BLaER1 treated with 17β-estradiol and CSF1 and Interleukin-3, amounts not matched to agents 10 nM and 100 nM (cell line): Measurements from ENCODE around the gene TMEM255A.
A peak's percentile ranks its signal among the peaks of the same experiment; 100 is the strongest.

Source experiments
- H3K27ac ChIP-seq, 11 experiments: shearing (Covaris generic); formaldehyde crosslinking; 2 replicates each; pipeline ENCODE4 v1.8.1; 2022
- H3K27me3 ChIP-seq, 11 experiments: shearing (Covaris generic); formaldehyde crosslinking; 2 replicates each; pipeline ENCODE4 v1.8.1; 2022
- H3K36me3 ChIP-seq, 11 experiments: shearing (Covaris generic); formaldehyde crosslinking; 2 replicates each; pipeline ENCODE4 v1.8.1; 2022
- H3K4me1 ChIP-seq, 10 experiments: shearing (Covaris generic); formaldehyde crosslinking; 2 replicates each; pipeline ENCODE4 v1.8.1; 2022
- H3K4me2 ChIP-seq, 11 experiments: shearing (Covaris generic); formaldehyde crosslinking; 2 replicates each; pipeline ENCODE4 v1.8.1; 2022
- H3K4me3 ChIP-seq, 10 experiments: shearing (Covaris generic); formaldehyde crosslinking; 2 replicates each; pipeline ENCODE4 v1.8.1; 2022
- H3K9ac ChIP-seq, 11 experiments: shearing (Covaris generic); formaldehyde crosslinking; 2 replicates each; pipeline ENCODE4 v1.8.1; 2022
- H3K9me3 ChIP-seq, 11 experiments: shearing (Covaris generic); formaldehyde crosslinking; replicated peaks in 1 of 11; 2 replicates each; pipeline ENCODE4 v1.8.1; 2022
- H4K20me1 ChIP-seq, 11 experiments: shearing (Covaris generic); formaldehyde crosslinking; 2 replicates each; pipeline ENCODE4 v1.8.1; 2022
- Cebpa-rat ChIP-seq, 11 experiments: shearing (Covaris generic); IDR thresholded peaks; 2 replicates each; pipeline ENCODE4 v1.8.1; 2022

TMEM255A gene

DNA sequence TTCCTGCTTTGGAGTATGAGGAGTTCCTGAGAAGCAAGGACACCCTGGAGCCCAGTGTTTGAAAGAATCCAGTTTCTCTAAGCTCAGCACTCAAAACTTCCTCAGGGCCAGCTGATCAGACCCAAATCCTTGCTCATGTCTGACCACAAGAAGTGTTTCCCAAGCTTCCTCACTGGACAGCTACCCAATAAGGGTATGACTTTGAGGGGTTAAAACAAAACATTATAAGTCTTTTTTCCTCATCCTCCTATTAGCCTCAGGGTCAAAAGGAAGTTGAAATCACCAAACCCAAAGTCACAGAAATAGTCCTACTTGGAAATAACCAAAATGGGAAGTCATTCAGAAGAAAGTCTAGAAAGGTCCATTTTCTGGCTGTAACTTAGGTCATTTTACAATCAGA, 46.9 kb downstream of the TMEM255A start:
- no peak overlapping the region; a peak in 1 of 22 replicates for H3K9ac ChIP-seq
- H3K4me3 ChIP-seq, result no peak overlapping the region
- H3K9me3 ChIP-seq, result no peaks in the 10 kb centered on the region
- peak overlapping the region in 7 of 11 experiments; percentile 2 to 73 (median 39); a peak in 10 of 22 replicates for H3K27ac ChIP-seq
- no peak for TF ChIP-seq Cebpa-rat (IDR thresholded peaks at IDR 0.05)
- 0 out of 22 replicates have a peak, but pooled peaks cover 0 to 4% (median 0%) of the 10 kb centered on the region in 11 experiments for H3K27me3 ChIP-seq
- peaks cover 31 to 61% (median 46%) of the 10 kb centered on the region in 10 experiments for H3K4me1 ChIP-seq
- no peaks in the 10 kb centered on the region for H3K36me3 ChIP-seq
- peak overlapping the region in 10 of 11 experiments; percentile 19 to 88 (median 80); a peak in 17 of 22 replicates for H3K4me2 ChIP-seq
- H4K20me1 ChIP-seq, result peaks cover 0 to 3% (median 0%) of the 10 kb centered on the region in 11 experiments; a peak in 1 of 22 replicates

DNA sequence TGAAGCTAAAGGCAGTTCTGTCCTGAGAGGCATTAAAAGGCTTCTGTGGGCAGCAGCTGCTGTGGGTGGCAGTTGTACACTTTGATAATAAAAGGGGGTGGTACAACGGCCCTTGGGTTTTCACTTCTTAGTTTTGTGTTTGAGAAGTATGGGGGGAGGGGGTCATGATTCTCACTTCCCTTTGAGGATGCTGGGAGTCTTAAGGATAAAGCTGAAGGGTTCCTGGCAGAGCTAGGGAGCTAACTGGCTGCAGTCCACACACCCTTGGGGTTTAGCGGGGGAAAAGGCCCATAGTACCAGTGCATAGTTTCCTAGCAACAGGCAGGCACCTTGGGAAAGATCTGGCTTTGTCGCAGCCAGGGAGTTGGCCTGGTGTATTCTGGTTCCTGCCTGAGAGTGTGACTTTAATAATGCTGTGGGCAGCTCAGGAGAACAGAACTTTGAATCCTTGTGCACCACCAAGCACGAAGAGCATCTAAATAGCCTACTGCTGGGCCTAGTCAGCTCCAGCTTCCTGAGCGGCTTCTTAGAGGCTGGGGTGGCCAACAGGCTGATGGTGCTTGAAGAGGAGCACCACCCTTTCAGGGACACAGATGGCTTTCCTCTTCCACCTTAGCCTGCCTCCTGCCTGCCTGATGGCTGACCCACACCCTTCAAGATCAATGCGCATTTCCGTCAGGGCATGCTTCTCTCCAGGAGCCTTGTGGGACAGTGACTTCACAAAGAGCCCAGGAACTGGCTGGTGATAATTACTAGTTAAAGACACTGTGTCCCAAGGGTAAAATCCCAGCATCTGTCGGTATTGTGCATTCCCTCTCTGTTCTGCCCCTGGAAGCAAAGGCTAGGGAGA, 48.2 kb downstream of the TMEM255A start:
- 0 out of 22 replicates have a peak, but pooled peaks cover 0 to 4% (median 0%) of the 10 kb centered on the region in 11 experiments for H3K27me3 ChIP-seq
- no peak for TF ChIP-seq Cebpa-rat (IDR thresholded peaks at IDR 0.05)
- H3K9me3 ChIP-seq, result no peaks in the 10 kb centered on the region
- H3K4me3 ChIP-seq, result no peak overlapping the region
- H3K9ac ChIP-seq, result peak overlapping the region in 6 of 11 experiments; percentile 25 to 53 (median 42); a peak in 7 of 22 replicates
- peaks cover 31 to 54% (median 46%) of the 10 kb centered on the region in 10 experiments for H3K4me1 ChIP-seq
- peak overlapping the region in 10 of 11 experiments; percentile 8 to 73 (median 60); a peak in 17 of 22 replicates for H3K27ac ChIP-seq
- peaks cover 0 to 4% (median 0%) of the 10 kb centered on the region in 11 experiments; a peak in 2 of 22 replicates for H3K36me3 ChIP-seq
- peak overlapping the region; percentile 61 to 88 (median 81) for H3K4me2 ChIP-seq
- peaks cover 0 to 6% (median 0%) of the 10 kb centered on the region in 11 experiments; a peak in 2 of 22 replicates for H4K20me1 ChIP-seq

DNA sequence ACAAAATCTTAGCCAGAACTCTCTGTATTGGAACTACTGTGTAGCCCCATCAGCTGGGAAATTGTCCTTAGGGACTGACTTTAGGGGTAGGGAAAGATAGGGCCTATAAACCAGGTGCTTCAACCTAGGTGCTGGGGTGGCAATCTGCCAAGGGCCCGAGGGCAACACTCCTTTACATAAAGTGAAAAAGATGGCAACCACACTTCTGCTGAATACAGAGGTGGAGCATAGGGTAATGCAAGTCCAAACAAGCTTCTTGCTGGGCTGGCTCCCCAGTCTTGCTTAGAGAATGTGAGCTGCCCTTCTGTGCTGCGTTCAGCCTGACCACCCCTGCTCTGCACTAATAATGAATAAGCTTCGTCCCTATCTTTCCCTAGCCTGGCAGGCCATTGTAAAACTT, 50.9 kb downstream of the TMEM255A start:
- H4K20me1 ChIP-seq, result peaks cover 0 to 25% (median 6%) of the 10 kb centered on the region in 11 experiments; a peak in 7 of 22 replicates
- peaks cover 0 to 18% (median 9%) of the 10 kb centered on the region in 11 experiments; a peak in 13 of 22 replicates for H3K36me3 ChIP-seq
- TF ChIP-seq Cebpa-rat (IDR thresholded peaks at IDR 0.05), result no peak
- peak overlapping the region in 3 of 11 experiments; percentile 3 to 85 (median 4); a peak in 3 of 22 replicates for H3K4me2 ChIP-seq
- no peak overlapping the region for H3K27ac ChIP-seq
- H3K4me3 ChIP-seq, result no peak overlapping the region
- no peaks in the 10 kb centered on the region for H3K9me3 ChIP-seq
- H3K9ac ChIP-seq, result no peak overlapping the region
- H3K4me1 ChIP-seq, result peaks cover 31 to 53% (median 46%) of the 10 kb centered on the region in 10 experiments
- 0 out of 22 replicates have a peak, but pooled peaks cover 0 to 4% (median 0%) of the 10 kb centered on the region in 11 experiments for H3K27me3 ChIP-seq

DNA sequence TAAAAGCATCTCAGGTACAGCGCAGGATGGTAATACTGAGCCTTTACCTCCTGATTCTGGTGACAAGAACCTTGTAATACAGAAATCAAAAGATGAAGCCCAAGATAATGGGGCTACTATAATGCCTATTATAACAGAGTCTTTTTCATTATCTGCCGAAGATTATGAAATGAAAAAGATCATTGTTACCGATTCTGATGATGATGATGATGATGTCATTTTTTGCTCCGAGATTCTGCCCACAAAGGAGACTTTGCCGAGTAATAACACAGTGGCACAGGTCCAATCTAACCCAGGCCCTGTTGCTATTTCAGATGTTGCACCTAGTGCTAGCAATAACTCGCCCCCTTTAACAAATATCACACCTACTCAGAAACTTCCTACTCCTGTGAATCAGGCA, 57.5 kb downstream of the TMEM255A start:
- no peaks in the 10 kb centered on the region for H3K9me3 ChIP-seq
- no peak overlapping the region for H3K27ac ChIP-seq
- H3K4me1 ChIP-seq, result peaks cover 0 to 11% (median 3%) of the 10 kb centered on the region in 10 experiments; a peak in 6 of 20 replicates
- peaks cover 0 to 48% (median 19%) of the 10 kb centered on the region in 11 experiments; a peak in 8 of 22 replicates for H4K20me1 ChIP-seq
- no peak for TF ChIP-seq Cebpa-rat (IDR thresholded peaks at IDR 0.05)
- H3K36me3 ChIP-seq, result peaks cover 21 to 42% (median 31%) of the 10 kb centered on the region in 11 experiments; a peak in 21 of 22 replicates
- H3K27me3 ChIP-seq, result no peaks in the 10 kb centered on the region
- no peak overlapping the region for H3K4me3 ChIP-seq
- no peak overlapping the region for H3K4me2 ChIP-seq
- H3K9ac ChIP-seq, result no peak overlapping the region

DNA sequence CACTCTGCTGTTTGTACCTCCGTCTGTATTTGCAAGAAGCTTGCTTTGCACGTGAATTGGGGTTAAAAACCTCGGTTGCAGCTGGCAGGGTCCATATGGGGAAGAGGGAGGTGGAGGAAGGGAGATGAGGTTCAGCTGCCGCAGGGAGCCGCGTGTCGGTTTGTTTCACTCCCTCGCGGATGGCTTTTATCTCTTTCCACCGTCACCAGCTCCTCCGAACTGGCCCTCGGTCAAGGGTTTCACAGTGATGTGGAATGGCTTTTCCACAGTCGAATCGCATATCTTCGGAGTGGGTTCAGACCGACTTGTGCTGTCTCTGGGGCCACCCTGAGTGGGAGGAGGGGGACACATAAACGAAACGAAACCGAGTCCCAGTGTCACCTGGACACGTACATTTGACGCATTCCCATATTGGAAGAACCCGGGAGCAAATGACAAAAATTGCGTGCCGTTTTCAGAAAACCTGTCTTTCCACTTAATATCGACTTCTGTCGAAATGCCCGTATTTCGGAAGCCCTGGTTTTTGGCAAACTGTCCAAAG, 59.7 kb downstream of the TMEM255A start:
- peaks cover 0 to 37% (median 14%) of the 10 kb centered on the region in 11 experiments; a peak in 8 of 22 replicates for H4K20me1 ChIP-seq
- H3K27ac ChIP-seq, result peak overlapping the region; percentile 87 to 95 (median 93); a peak in 21 of 22 replicates
- no peaks in the 10 kb centered on the region for H3K27me3 ChIP-seq
- peaks cover 21 to 32% (median 30%) of the 10 kb centered on the region in 11 experiments; a peak in 21 of 22 replicates for H3K36me3 ChIP-seq
- H3K9ac ChIP-seq, result peak overlapping the region; percentile 89 to 95 (median 92)
- peak overlapping the region; percentile 63 to 80 (median 74) for H3K4me3 ChIP-seq
- peaks cover 0 to 11% (median 3%) of the 10 kb centered on the region in 10 experiments; a peak in 6 of 20 replicates for H3K4me1 ChIP-seq
- no peak for TF ChIP-seq Cebpa-rat (IDR thresholded peaks at IDR 0.05)
- H3K4me2 ChIP-seq, result peak overlapping the region; percentile 58 to 77 (median 69)
- no peaks in the 10 kb centered on the region for H3K9me3 ChIP-seq

DNA sequence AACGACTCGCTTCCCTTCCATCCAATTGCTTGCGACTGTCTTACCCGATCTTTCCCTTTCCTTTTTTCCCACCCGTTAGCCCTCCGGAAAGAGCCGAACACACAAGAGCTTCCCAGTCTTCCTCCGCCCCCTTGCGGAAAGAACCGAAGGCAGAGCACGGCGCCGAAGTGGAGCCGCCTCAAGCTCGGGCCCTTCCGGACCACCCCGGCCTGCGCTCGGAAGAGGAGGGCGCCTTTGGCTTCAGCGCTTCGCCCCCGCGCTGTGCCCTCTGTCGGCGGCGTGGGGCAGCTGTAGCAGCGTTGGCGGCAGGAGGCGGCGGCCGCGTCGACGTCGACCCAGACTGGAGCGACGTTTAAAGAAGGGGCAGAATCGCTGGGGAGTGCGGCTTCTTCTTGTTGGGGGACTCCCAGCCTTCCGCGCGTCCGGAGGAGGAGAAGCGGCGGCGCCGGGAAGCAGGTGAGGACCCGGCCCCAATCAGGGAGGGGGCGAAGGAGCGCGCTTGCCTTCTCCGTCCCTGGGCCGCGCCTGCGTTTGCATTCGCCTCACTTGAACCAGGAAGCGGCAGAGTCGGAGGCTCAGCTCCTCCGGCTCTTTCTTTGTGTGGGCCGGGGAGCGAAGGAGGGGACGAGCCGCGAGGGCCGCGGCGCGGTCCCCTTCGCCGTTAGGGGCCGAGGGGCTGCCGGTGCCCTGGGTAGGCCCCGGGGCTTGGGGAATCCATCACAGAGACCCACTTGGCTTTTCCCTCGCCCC, 60.6 kb downstream of the TMEM255A start, which contains the start of gene ZBTB33:
TSS of gene ZBTB33 (plus strand) at position 291 of the 750 bp plus-strand sequence. CDS start 2,604 bp downstream, outside the sequence.
- Histone ChIP-seq H3K36me3 (peaks cover 21 to 29% (median 26%) of the 10 kb centered on the region in 11 experiments; a peak in 21 of 22 replicates), H3K9ac (peak within 1 kb of the TSS; percentile 89 to 95 (median 92)), H3K4me2 (peak within 1 kb of the TSS; percentile 58 to 77 (median 69)), H3K9me3 (no peaks in the 10 kb centered on the region), H3K4me3 (peak within 1 kb of the TSS; percentile 63 to 80 (median 74)), H3K27me3 (no peaks in the 10 kb centered on the region), H3K4me1 (peaks cover 0 to 11% (median 3%) of the 10 kb centered on the region in 10 experiments; a peak in 6 of 20 replicates), H3K27ac (peak within 1 kb of the TSS; percentile 87 to 95 (median 93)), H4K20me1 (peaks cover 0 to 31% (median 13%) of the 10 kb centered on the region in 11 experiments; a peak in 8 of 22 replicates)
- TF ChIP-seq Cebpa-rat (IDR thresholded peaks at IDR 0.05), result no peak

DNA sequence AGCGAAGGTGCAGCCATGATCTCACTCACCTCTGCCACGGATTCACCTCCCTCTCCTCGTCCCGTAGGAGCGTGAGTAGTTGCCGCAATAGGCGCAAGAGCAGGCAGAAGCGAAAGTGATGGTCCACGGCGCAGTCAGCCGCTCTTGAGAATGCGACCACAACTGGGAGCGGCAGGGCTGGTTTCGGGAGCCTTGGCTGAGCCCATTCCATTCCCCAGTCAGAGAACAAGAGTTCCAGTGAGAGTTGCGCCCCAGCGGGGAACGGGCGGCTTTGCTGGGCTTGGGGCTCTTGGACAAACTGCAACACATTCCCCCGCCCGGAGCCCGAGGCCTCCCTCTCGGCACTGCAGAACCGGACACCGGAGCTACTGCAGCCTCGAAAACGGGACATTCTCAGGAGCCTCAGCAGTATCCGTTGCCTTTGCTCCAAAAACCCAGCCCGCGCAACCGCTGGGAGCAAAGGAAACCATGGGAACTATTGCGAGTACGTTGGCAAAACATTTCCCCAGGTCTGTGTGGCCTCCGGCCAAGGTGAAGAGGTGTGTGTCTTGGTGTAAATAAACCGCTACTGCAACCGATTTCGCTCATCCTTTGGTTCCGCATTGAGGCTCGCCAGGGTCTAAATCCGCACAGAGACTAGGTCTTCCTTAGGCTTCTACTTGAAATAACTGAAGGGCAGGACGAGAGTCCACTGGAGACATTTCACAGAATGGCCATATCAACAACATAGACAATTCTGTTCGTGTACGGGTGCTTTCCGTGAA, 66.3 kb downstream of the TMEM255A start:
- Histone ChIP-seq H3K4me1 (peaks cover 0 to 15% (median 10%) of the 10 kb centered on the region in 10 experiments; a peak in 11 of 20 replicates), H3K36me3 (no peaks in the 10 kb centered on the region), H3K27ac (peak overlapping the region in 9 of 11 experiments; percentile 54 to 77 (median 64); a peak in 19 of 22 replicates), H4K20me1 (no peaks in the 10 kb centered on the region), H3K4me2 (peak overlapping the region; percentile 63 to 86 (median 76)), H3K9ac (peak overlapping the region; percentile 62 to 81 (median 77)), H3K27me3 (peaks cover 0 to 17% (median 7%) of the 10 kb centered on the region in 11 experiments; a peak in 8 of 22 replicates), H3K9me3 (no peaks in the 10 kb centered on the region), H3K4me3 (peak overlapping the region; percentile 58 to 78 (median 70))
- TF ChIP-seq Cebpa-rat (IDR thresholded peaks at IDR 0.05), result no peak
